Measurements from ENCODE around the gene KIAA0930.

KIAA0930 gene

GRCh38 chr22:45163099-45163450 is 77.6 kb downstream of the KIAA0930 start:
- Mint-ChIP-seq H3K4me3 (peak overlapping the region; percentile 95), H3K27me3 (no peaks in the 10 kb centered on the region), H3K27ac (peak overlapping the region; percentile 90), H3K36me3 (peaks cover 2% of the 10 kb centered on the region), H3K9me3 (no peaks in the 10 kb centered on the region), H3K4me1 (peaks cover 25% of the 10 kb centered on the region)
- ATAC-seq (ENCODE audit: low read depth) (peak; percentile 37), DNase-seq (ENCODE audit: low spot score in 2 of 2) (no peak)

- Mint-ChIP-seq H3K4me3 (peak overlapping the region; percentile 33), H3K27me3 (no peaks in the 10 kb centered on the region), H3K36me3 (peaks cover 2% of the 10 kb centered on the region), H3K9me3 (no peaks in the 10 kb centered on the region), H3K4me1 (peaks cover 25% of the 10 kb centered on the region), H3K27ac (peak overlapping the region; percentile 90)
- DNase-seq (ENCODE audit: low spot score in 2 of 2) (no peak), ATAC-seq (ENCODE audit: low read depth) (no peak)
Observed at GRCh38 chr22:45162531-45162930, 78.2 kb downstream of the KIAA0930 start.

GRCh38 chr22:45159652-45160462 is 80.8 kb downstream of the KIAA0930 start:
- no peak for DNase-seq (ENCODE audit: low spot score in 2 of 2)
- H3K36me3 Mint-ChIP-seq = peaks cover 4% of the 10 kb centered on the region
- H3K4me3 Mint-ChIP-seq = no peak overlapping the region
- H3K9me3 Mint-ChIP-seq = no peaks in the 10 kb centered on the region
- ATAC-seq (ENCODE audit: low read depth) = no peak
- H3K27me3 Mint-ChIP-seq = no peaks in the 10 kb centered on the region
- peaks cover 15% of the 10 kb centered on the region for H3K4me1 Mint-ChIP-seq
- no peak overlapping the region for H3K27ac Mint-ChIP-seq

GRCh38 chr22:45157907-45158306 is 82.8 kb downstream of the KIAA0930 start:
- H3K4me1 Mint-ChIP-seq = peaks cover 12% of the 10 kb centered on the region
- DNase-seq (ENCODE audit: low spot score in 2 of 2) = no peak
- H3K4me3 Mint-ChIP-seq = no peak overlapping the region
- H3K9me3 Mint-ChIP-seq = no peaks in the 10 kb centered on the region
- H3K27ac Mint-ChIP-seq = no peak overlapping the region
- ATAC-seq (ENCODE audit: low read depth) = no peak
- H3K36me3 Mint-ChIP-seq = peaks cover 8% of the 10 kb centered on the region
- no peaks in the 10 kb centered on the region for H3K27me3 Mint-ChIP-seq

DNA sequence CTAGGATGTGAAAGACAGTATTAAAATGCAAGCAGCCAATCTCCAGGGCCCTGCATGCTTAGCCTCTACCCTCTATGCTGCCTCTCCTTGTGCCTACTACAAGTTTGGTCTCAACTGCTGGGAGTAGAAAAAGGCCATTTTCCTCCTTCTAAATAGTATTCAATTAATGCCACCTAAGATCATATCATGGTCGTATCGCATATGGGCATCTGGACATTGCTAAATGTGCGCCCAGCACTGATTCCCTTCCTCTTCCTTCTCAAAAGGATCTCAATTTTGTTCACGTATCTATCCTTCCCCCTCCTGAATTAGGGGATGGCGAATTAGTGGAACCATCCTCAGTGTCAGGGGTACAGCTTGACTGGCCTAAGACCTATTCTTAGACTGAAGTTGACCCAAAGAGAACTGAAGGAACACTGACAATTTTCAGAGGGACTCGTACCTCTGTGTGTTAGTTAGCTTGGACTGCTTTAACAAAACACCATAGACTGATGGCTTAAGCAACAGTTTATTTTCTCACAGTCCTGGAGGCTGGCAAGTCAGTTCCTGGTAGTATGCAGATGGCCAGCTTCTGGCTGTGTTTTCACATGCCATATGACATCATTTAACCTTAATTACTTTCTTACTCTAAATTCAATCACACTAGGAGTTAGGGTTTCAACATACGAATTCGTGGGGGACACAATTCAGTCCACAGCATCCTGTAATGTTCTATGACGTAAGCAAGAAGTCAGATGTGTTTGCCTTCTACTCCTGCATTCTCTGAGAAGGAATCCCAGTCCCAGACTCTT is 85.4 kb downstream of the KIAA0930 start:
- DNase-seq (ENCODE audit: low spot score in 2 of 2) (no peak), ATAC-seq (ENCODE audit: low read depth) (no peak)
- H3K4me3 Mint-ChIP-seq = no peak overlapping the region
- no peak overlapping the region for H3K27ac Mint-ChIP-seq
- H3K36me3 Mint-ChIP-seq = peaks cover 15% of the 10 kb centered on the region
- H3K9me3 Mint-ChIP-seq = no peaks in the 10 kb centered on the region
- H3K27me3 Mint-ChIP-seq = no peaks in the 10 kb centered on the region
- peaks cover 3% of the 10 kb centered on the region for H3K4me1 Mint-ChIP-seq

GRCh38 chr22:45154383-45154782 is 86.3 kb downstream of the KIAA0930 start:
- Mint-ChIP-seq H3K9me3 (no peaks in the 10 kb centered on the region), H3K4me1 (peaks cover 3% of the 10 kb centered on the region), H3K36me3 (peaks cover 17% of the 10 kb centered on the region), H3K27ac (no peak overlapping the region), H3K4me3 (no peak overlapping the region), H3K27me3 (no peaks in the 10 kb centered on the region)
- ATAC-seq (ENCODE audit: low read depth) = no peak
- DNase-seq (ENCODE audit: low spot score in 2 of 2) = no peak

- H3K27me3 Mint-ChIP-seq = no peaks in the 10 kb centered on the region
- no peak overlapping the region for H3K27ac Mint-ChIP-seq
- DNase-seq (ENCODE audit: low spot score in 2 of 2) = no peak
- H3K36me3 Mint-ChIP-seq = peaks cover 17% of the 10 kb centered on the region
- no peaks in the 10 kb centered on the region for H3K9me3 Mint-ChIP-seq
- no peak for ATAC-seq (ENCODE audit: low read depth)
- peaks cover 3% of the 10 kb centered on the region for H3K4me1 Mint-ChIP-seq
- H3K4me3 Mint-ChIP-seq = no peak overlapping the region
Observed at GRCh38 chr22:45151503-45151902, 89.2 kb downstream of the KIAA0930 start.

- H3K9me3 Mint-ChIP-seq = no peaks in the 10 kb centered on the region
- no peak overlapping the region for H3K4me3 Mint-ChIP-seq
- peaks cover 2% of the 10 kb centered on the region for H3K4me1 Mint-ChIP-seq
- H3K27ac Mint-ChIP-seq = no peak overlapping the region
- H3K27me3 Mint-ChIP-seq = no peaks in the 10 kb centered on the region
- no peak for ATAC-seq (ENCODE audit: low read depth)
- H3K36me3 Mint-ChIP-seq = peaks cover 17% of the 10 kb centered on the region
- no peak for DNase-seq (ENCODE audit: low spot score in 2 of 2)
Observed at GRCh38 chr22:45150139-45150538, 90.6 kb downstream of the KIAA0930 start.

GRCh38 chr22:45149671-45150070 is 91.0 kb downstream of the KIAA0930 start:
- no peak for ATAC-seq (ENCODE audit: low read depth)
- H3K9me3 Mint-ChIP-seq = no peaks in the 10 kb centered on the region
- no peaks in the 10 kb centered on the region for H3K4me1 Mint-ChIP-seq
- no peak overlapping the region for H3K4me3 Mint-ChIP-seq
- no peaks in the 10 kb centered on the region for H3K27me3 Mint-ChIP-seq
- H3K36me3 Mint-ChIP-seq = peaks cover 17% of the 10 kb centered on the region
- no peak for DNase-seq (ENCODE audit: low spot score in 2 of 2)
- H3K27ac Mint-ChIP-seq = no peak overlapping the region

GRCh38 chr22:45144916-45145315 is 95.8 kb downstream of the KIAA0930 start:
- no peaks in the 10 kb centered on the region for H3K4me1 Mint-ChIP-seq
- H3K27ac Mint-ChIP-seq = no peak overlapping the region
- no peak overlapping the region for H3K4me3 Mint-ChIP-seq
- peaks cover 1% of the 10 kb centered on the region for H3K9me3 Mint-ChIP-seq
- ATAC-seq (ENCODE audit: low read depth) = no peak
- no peaks in the 10 kb centered on the region for H3K27me3 Mint-ChIP-seq
- peaks cover 5% of the 10 kb centered on the region for H3K36me3 Mint-ChIP-seq
- no peak for DNase-seq (ENCODE audit: low spot score in 2 of 2)

- DNase-seq (ENCODE audit: low spot score in 2 of 2) (no peak), ATAC-seq (ENCODE audit: low read depth) (no peak)
- no peak overlapping the region for H3K27ac Mint-ChIP-seq
- H3K36me3 Mint-ChIP-seq = peaks cover 6% of the 10 kb centered on the region
- H3K27me3 Mint-ChIP-seq = no peaks in the 10 kb centered on the region
- H3K9me3 Mint-ChIP-seq = peaks cover 1% of the 10 kb centered on the region
- no peaks in the 10 kb centered on the region for H3K4me1 Mint-ChIP-seq
- H3K4me3 Mint-ChIP-seq = no peak overlapping the region
Observed at GRCh38 chr22:45142376-45142775, 98.3 kb downstream of the KIAA0930 start.
